Stimulated activated CD4-positive, alpha-beta T cell treated with anti-CD3 and anti-CD28 coated beads, Interleukin-4, amount 100 ng/mL, for 24 hours (primary cell): ENCODE measurements around the gene KCNK15.
A peak's percentile ranks its signal among the peaks of the same experiment; 100 is the strongest.

Experiments used
- DNase-seq: peaks from one replicate; pipeline ENCODE4 v3.0.0-alpha.2; 2020

Gene KCNK15

GRCh38 chr20:44715499-44716308 is 30.0 kb upstream of the KCNK15 start:
- no peak for DNase-seq

GRCh38 chr20:44716309-44717106 is 29.2 kb upstream of the KCNK15 start:
- no peak for DNase-seq

GRCh38 chr20:44717986-44718385 is 27.7 kb upstream of the KCNK15 start:
- no peak for DNase-seq

DNA sequence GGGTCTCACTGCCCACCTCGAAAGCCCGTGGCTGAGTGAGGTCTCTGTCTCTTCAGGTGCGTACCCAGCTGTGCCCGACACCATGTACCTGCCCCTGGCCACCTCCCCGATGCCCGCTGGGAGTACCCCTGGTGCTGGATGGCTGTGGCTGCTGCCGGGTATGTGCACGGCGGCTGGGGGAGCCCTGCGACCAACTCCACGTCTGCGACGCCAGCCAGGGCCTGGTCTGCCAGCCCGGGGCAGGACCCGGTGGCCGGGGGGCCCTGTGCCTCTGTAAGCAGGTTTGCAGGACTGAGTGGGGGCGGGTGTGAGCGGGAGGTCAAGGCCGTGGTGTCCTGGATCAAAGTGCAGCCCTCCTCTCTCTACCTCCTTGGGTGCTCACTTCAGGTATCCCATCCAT is 25.8 kb upstream of the KCNK15 start:
- no peak for DNase-seq

GRCh38 chr20:44720621-44720996 is 25.1 kb upstream of the KCNK15 start:
- DNase-seq, result no peak

DNA sequence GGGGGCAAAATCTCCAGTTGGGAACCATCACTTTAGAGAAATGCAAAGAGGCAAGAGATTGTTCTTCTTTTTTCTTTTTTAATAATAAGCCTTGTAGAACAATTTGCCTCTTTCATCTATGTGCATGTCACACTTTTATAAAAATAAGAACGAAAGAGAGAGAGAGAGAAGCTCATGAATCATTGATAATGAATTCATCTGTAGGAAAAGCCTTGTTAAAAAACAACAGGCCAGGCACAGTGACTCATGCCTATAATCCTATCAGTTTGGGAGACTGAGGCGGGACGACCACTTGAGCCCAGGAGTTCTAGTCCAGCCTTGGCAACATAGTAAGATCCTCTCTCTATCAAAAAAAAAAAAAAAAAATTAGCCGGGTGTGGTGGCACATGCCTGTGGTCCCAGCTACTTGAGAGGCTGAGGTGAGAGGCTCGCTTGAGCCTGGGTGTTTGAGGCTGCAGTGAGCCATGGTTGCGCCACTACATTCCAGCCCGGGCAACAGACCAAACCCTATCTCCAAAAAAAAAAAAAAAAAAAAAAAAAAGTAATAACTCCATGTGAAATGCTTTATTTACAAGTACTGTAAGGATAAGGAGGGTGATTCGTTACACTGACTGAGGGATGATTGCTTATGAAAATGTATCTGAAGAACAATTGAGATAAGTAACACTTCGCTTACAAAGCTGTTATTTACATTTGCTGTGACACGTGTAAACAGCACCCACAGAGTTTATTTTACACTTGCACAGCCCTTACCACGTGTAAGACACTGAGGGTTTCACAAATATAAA is 24.5 kb upstream of the KCNK15 start:
- no peak for DNase-seq

GRCh38 chr20:44721785-44722054 is 23.9 kb upstream of the KCNK15 start:
- DNase-seq, result no peak

GRCh38 chr20:44722990-44723389 is 22.7 kb upstream of the KCNK15 start:
- no peak for DNase-seq

DNA sequence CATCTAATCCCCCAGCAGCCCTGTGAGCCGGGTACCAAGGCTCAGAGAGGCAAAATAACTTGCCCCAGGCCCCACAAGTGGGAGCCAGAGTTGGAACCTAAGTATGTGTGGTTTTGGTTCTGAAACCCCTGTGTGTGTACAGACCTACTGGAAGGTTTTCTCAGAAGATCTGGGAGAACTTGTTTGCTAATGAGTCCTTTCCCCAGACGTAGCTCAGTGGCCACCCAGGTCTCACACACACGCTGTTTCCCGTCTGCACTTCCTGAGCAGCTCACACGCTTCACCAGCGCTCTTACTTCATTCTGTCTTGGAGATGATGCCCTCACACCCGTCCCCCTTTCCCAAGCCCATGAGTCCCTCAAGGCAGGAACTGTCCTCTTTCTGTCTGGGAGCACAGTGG is 22.3 kb upstream of the KCNK15 start:
- DNase-seq, result no peak

DNA sequence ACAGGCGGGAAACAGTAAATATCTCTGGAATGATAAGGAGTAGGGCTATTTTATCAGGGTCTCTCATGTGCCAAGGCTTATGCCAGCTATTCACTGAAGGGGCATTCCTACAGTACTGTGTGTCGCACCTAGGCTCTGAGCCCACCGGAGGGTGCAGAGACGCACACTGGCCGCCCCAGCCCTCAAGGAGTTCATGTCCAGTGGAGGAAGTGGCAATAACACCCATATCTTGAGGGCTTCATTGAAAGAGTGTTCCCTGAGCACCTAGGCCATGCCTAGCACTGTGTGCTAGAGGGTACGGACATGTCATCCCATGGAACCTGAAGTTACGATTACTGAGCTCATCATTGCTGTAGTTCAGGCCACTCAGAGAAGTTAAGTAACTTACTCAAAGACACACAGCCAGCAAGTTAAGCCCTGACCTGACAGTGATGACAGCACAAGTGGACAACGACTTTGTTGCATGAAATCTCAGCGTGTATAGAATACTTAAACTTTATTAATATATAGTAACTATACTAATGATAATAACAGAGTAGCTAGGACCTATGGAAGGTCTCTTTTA is 21.8 kb upstream of the KCNK15 start:
- no peak for DNase-seq

- no peak for DNase-seq
Measured at GRCh38 chr20:44724423-44725091, 21.1 kb upstream of the KCNK15 start.

GRCh38 chr20:44725837-44726236 is 19.8 kb upstream of the KCNK15 start:
- DNase-seq, result no peak

GRCh38 chr20:44727039-44727438 is 18.6 kb upstream of the KCNK15 start:
- DNase-seq, result no peak

- DNase-seq, result no peak
Measured at GRCh38 chr20:44727651-44728050, 18.0 kb upstream of the KCNK15 start.

GRCh38 chr20:44728801-44729443 is 16.7 kb upstream of the KCNK15 start:
- DNase-seq, result no peak

DNA sequence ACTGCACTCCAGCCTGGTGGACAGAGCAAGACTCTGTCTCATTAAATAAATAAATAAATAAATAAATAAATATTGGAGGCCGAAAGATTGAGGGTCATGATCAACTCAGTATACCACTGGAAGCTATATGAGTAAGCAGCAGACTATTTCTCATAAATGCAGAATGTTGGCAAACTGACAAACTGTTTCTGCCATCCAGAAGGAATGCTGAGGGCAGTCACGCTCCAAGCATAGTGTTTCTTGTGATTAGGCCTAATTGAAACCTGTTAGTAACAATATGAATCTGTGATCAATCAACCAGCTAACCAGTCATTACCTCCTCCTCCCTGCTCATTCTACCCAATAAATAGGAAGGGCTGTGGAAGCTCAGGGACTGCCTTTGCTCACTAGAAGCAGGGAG is 15.2 kb upstream of the KCNK15 start:
- no peak for DNase-seq

- no peak for DNase-seq
Measured at GRCh38 chr20:44731657-44732056, 14.0 kb upstream of the KCNK15 start.

DNA sequence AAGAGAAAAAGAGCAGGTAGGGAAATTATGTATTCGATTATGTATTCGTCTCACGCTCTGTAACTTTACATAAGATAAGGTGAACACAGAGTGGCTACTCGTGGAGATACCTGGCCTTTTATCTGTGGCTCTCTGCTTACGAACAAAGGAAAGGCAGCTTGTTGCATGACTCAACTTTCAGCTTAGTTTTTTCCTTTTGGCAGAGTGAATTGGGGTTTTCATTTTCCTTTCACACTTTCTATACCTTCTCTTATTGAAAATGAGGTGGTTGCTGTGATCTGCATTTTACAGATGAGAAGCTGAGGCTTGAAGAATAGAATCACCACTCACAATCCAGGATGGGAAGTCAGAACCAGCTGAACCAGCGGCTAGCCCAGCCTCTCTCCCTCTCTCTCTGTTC is 13.3 kb upstream of the KCNK15 start:
- DNase-seq, result no peak

- peak; percentile 63 for DNase-seq
Measured at GRCh38 chr20:44733341-44734069, 12.2 kb upstream of the KCNK15 start.

DNA sequence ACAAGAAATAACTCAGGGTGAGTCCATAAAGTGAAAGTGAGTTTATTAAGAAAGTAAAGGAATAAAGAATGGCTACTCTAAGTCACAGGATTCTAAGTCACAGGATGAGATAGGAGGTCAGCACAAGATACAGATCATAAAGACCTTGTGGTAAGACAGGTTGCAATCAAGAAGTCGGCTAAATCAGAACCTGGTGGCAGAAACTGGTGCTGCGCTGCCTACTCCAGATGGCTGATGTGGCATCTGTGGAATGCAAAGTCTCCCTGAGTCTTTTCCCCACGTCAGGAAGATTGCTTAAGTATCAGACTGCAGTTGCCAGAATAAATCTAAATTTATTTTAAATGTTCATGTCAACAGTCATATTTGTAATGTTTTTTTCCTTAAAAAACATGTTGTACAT is 10.7 kb upstream of the KCNK15 start:
- no peak for DNase-seq

- no peak for DNase-seq
Measured at GRCh38 chr20:44735816-44736169, 9.9 kb upstream of the KCNK15 start.
